ENCODE results near the gene OR2H2. TPM values are rescaled to one million over a fixed set of nuclear protein-coding genes. Genes with fewer than 3 reads are reported as not detected.

Gene OR2H2
- total RNA-seq: not detected in 2 replicates

DNA sequence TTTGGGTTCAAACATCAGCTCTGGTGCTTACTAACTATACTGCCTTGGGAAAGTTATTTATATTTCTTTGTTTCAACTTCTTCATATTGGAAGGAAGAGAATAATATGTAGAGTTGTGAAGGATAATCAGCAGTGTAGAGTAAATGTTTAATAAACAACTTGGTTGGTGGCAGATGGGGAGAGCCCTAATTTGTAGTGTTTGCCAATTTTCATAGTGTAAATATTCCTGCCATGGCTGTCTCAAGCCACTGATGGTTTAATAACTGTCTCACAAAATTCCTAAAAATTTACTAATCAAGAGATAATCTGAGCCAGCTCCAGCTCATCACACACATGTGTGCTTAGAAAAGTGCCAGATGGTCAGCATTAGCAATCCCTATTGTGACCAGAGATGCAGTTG lies at the start of gene OR2H2:
OR2H2 (plus strand) TSS at position 301 of the 400 bp plus-strand sequence. CDS start 2,824 bp downstream, outside the sequence.

DNA sequence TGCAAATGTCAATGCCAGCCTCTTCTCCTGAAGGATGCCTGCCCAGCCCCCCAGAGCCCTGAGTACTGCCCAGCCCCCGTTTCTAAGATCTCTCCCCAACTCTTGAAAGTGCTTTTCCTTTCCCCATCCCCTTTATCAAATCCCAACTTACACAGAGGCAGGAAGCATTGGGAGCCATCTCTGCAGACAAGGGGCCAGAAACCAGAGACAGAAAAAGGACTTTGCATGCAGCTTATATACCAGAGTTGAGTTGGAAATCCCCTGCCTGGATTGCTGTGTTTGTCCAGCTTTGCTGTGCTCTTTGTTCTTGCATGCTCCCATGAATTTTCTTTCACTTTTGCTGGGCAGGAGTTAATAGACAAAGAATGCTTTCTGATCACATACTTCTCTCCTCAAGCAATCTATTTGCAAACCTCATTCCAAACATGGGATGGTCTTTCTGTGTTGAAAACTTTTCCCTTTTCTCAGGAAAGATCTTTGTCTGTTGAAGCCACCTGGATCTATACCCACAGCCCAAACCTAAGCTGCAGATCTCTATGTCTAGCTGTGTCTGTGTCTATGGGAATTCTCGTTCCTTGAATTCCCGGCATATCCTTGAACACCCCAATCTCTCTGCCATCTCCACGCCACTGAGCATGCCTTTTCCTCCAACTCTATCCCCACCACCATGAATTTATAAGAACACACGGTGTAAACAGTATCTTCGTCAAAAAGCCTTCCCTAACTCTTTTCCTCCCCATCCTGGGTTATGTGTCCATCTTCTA lies 25.2 kb upstream of the OR2H2 start, which contains the start of gene UBD:
UBD (minus strand) TSS at position 209 of the 764 bp plus-strand sequence; CDS start at position 178, 31 bp downstream.

DNA sequence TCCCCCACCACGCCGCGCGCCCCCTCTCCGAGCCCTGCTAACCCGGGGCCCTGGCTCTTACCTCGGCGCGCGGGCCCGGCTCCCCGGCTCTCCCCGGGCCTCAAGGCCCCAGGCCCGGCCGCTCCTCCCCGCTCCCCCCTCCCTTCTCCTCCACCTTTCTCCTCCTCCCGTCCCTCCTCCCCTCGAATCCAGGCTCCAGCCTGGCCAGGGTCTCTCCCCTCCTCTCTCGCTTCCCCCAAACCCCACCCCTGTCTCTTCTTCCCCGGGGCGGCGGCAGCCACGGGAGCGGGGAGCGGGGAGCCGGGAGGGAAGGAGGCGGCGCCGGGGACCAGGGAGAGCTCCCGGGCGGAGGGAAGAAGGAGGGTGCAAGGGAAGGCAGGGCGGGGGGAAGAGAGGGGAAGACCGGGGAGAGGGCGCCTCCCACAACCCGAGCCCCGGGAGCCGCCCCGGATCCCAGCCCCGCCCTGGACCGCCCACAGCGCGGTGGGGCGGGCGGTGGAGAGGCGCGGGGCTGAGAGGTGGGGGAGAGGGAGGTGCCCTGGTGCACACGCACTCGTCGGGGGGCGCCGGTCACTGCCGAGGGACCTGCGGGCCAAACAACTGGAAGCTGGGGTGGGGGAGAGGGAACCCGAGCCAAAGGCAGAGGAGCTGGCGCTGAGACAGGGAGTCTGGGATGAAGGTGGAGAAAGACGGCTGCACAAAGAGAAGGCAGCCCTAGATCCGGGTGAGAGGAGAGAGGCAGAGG lies 48.0 kb downstream of the OR2H2 start, which contains the start of gene GABBR1:
GABBR1 (minus strand) TSS at position 395 of the 745 bp plus-strand sequence. CDS start 798 bp downstream, outside the sequence.

Other genes starting within 250 kb of the OR2H2 start
- gene OR5V1, start 216.3 kb upstream of the OR2H2 start, total RNA-seq: not detected in 2 replicates
- gene OR12D3, start 209.8 kb upstream of the OR2H2 start, total RNA-seq: not detected in 2 replicates
- gene OR12D2, start 189.5 kb upstream of the OR2H2 start, total RNA-seq: not detected in 2 replicates
- gene OR12D1, start 170.2 kb upstream of the OR2H2 start, total RNA-seq: not detected in 2 replicates
- not detected in 2 replicates for gene OR10C1, start 145.8 kb upstream of the OR2H2 start, total RNA-seq
- not detected in 2 replicates for gene OR11A1, start 128.1 kb upstream of the OR2H2 start, total RNA-seq
- gene OR2H1, start 128.0 kb upstream of the OR2H2 start, total RNA-seq: not detected in 2 replicates
- gene MAS1L, start 97.2 kb upstream of the OR2H2 start, total RNA-seq: not detected in 2 replicates
- gene UBD, start 25.4 kb upstream of the OR2H2 start, total RNA-seq: 7.0 and 231 TPM in 2 replicates
- 2.3 and 7.2 TPM in 2 replicates for gene GABBR1, start 48.1 kb downstream of the OR2H2 start, total RNA-seq
- gene MOG, start 72.0 kb downstream of the OR2H2 start, total RNA-seq: not detected in 2 replicates
- not detected in 2 replicates for gene ZFP57, start 96.0 kb downstream of the OR2H2 start, total RNA-seq
- 25.6 and 73.2 TPM in 2 replicates for gene HLA-F, start 138.3 kb downstream of the OR2H2 start, total RNA-seq
- not detected in 2 replicates for gene HLA-G, start 242.7 kb downstream of the OR2H2 start, total RNA-seq

Data from bladder microvascular endothelial cell (primary cell).